Inferior parietal cortex (tissue), 1 donor: Measurements from ENCODE around the gene OTOP2.
"Not testable (repeated sequence)": the region's sequence is repeated elsewhere in the genome, so short reads cannot be mapped to it uniquely, and the experiment has no call there.

Experiments
- DNase-seq: peaks from one replicate; pipeline ENCODE4 v3.0.0-alpha.2; 2016; ENCODE audit errors: extremely low spot score

The OTOP2 gene

GRCh38 chr17:74901353-74902135 is 22.5 kb upstream of the OTOP2 start:
- DNase-seq = no peak

GRCh38 chr17:74903034-74903433 is 21.0 kb upstream of the OTOP2 start:
- DNase-seq = no peak

- no peak for DNase-seq
Observed at GRCh38 chr17:74903671-74904070, 20.4 kb upstream of the OTOP2 start.

GRCh38 chr17:74904687-74905409 is 19.2 kb upstream of the OTOP2 start:
- no peak for DNase-seq

DNA sequence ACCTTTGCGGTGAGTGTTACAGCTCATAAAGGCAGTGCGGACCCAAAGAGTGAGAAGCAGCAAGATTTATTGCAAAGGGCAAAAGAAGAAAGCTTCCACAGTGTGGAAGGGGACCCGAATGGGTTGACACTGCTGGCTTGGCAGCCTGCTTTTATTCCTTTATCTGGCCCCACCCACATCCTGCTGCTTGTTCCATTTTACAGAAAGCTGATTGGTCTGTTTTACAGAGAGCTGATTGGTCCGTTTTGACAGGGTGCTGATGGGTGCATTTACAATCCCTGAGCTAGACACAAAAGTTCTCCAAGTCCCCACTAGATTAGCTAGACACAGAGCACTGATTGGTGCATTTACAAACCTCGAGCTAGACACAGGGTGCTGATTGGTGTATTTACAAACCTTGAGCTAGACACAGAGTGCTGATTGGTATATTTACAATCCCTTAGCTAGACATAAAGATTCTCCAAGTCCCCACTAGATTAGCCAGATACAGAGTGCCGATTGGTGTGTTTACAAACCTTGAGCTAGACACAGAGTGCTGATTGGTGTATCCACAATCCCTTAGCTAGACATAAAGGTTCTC is 17.8 kb upstream of the OTOP2 start:
- not testable (repeated sequence) for DNase-seq

GRCh38 chr17:74907012-74907411 is 17.1 kb upstream of the OTOP2 start:
- no peak for DNase-seq

DNA sequence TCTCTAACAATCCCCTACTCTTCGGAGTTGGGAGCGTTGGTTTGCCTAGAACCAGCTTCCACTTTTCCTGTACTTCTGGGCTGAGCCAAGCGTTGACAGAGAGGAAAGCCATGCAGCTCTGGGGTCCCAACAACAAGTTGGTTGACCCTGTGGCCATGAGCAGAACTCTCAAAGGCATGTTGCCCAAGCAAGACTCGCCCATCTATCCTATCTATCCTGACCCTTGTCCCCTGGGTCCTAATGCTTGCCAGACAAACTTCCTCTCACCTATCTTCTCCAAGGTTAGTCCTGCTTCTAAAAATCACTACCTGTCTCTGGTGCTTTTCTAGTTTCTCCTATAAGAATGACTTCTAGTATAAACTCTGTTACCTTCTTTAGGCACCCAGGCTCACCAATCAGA is 15.0 kb upstream of the OTOP2 start:
- DNase-seq = not testable (repeated sequence)

DNA sequence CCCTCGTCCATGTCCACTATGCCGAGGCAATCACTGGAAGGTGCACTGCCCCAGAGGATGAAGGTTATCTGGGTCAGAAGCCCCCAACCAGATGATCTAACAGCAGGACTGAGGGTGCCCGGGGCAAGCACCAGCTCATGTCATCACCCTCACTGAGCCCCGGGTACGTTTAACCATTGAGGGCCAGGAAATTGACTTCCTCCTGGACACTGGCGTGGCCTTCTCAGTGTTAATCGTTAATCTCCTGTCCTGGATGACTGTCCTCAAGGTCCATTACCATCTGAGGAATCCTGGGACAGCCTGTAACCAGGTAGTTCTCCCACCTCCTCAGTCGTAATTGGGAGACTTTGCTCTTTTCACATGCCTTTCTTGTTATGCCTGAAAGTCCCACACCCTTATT is 12.7 kb upstream of the OTOP2 start:
- not testable (repeated sequence) for DNase-seq

DNA sequence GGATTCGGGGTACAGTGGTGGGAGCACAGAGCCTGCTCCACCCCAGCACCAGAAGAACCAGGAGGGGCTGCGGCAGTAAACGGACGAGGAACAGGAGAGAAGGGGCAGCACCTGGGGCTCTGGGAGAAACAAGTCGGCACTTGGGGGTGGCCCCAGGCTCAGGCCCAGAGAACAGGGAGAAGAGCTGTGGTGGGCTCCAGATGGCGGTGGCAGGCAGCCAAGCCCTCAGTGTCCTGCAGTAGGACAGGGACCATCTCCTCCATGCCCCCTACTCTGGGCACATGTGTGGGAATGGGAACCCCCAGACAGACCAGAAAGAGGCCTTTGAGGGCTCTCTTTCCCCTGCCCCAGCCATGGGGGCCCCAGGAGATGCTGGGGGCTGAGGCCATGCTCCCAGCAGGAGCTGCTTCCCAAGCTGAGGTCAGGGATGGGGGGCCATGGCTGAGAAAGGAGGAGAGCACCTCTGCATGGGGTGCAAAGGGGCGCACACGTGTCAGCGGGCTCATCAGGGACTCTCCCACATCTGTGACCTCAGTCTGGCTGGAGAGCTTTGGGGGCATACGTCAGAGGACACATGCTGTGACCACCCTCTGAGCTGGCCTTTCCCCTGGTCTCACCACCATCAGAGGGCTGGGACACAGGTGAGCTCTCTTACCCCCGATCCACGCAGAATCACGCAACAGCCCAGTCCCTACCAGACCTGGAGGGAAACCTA is 7.8 kb upstream of the OTOP2 start:
- no peak for DNase-seq

DNA sequence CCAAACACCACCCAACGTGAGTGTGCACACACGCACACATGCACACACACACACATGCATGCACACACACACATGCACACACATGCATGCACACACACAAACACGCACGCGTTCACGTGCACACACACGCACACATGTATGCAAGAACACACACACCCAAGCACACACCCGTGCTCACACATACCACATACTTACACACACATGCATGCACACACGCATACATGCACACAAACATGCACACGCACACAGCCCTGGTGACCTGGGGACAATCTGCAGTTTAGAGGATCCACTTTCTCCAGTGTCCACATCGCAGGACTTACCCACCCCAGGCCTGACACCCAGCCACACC is 7.2 kb upstream of the OTOP2 start:
- DNase-seq = no peak

DNA sequence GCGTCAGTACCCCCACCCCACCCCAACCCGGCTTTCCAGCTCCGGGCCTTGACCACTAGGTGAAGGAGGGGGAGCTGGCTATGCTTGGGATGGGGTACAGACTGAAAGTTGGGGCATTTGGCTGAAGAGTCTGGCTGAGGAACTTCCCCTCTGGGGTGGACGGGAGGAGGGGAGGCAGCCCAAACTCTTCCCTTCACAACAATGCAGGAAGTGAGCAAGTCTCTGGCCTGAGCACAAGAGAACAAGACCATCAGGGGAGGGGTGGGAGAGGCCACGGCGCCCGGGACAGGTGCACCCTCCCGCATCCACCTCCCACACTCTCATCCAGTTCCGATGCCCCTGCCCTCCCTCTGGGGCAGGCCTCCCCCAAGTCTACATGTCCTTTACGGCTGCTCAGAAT is 6.6 kb upstream of the OTOP2 start:
- DNase-seq = no peak

DNA sequence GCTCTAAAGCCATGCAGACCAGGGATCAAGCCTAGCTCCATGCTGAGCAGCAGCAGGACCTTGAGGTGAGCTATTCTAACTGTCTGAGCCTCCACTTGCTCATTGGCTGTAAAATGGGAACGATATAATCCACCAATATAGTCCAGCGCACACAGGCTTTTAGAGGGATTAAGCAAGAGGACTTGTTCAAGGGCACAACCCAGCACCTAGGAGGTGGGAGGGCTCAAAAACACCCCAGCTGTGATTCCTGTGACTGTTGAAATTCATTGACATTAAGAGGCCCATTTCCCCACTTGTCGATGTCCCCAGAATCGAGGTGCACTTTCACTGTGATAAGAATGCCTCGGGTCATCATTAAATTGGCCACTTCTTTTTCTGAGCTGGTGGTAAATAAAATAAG is 5.2 kb upstream of the OTOP2 start:
- DNase-seq = no peak

- DNase-seq = no peak
Observed at GRCh38 chr17:74919440-74920305, 4.4 kb upstream of the OTOP2 start.

DNA sequence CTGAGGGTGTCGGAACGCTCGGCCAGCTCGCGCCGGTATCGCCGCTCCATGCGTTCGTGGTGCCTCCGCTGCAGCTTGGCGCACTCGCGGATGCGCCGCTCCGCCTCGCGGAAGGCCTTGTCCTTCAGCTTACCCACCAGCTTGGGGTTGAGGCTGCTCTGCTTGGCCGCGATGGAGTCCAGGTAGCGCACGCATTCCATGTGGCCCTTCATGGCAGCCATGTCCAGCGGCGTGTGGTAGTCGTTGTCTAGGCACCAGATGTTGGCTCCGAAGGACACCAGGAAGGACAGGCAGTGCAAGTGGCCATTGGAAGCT is 3.8 kb upstream of the OTOP2 start:
- no peak for DNase-seq

DNA sequence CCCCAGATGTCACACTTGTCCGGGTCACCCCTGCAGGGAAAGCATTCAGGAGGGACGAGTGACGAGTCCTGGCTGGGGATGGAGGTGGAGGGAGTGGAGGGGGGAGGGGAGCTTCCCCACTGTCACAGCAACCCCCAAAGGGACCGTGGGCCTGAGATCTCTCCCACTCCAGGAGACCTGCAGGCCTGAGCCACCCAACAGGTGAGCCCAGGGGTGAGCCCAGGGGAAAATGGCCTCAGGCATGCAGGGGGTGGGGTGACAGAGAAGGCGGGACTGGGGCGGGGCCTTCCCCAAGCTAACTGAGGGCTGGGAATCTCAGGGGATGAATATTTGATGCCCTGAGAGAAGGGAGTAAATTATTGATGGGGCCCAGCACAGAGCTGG is 3.4 kb upstream of the OTOP2 start:
- DNase-seq = no peak

GRCh38 chr17:74921026-74921681 is 2.9 kb upstream of the OTOP2 start:
- no peak for DNase-seq

GRCh38 chr17:74921769-74922168 is 2.3 kb upstream of the OTOP2 start:
- DNase-seq = no peak

- no peak for DNase-seq
Observed at GRCh38 chr17:74922172-74922571, 1.9 kb upstream of the OTOP2 start.

GRCh38 chr17:74922694-74923537 is 1.2 kb upstream of the OTOP2 start, which contains the start of gene USH1G:
TSS of gene USH1G (minus strand) at chr17:74923255. CDS start at chr17:74923073, 182 bp downstream.
- DNase-seq = no peak
